Mesenteric fat pad (tissue), 1 donor: ENCODE measurements around the gene TSPAN9. TPM values are rescaled to one million over a fixed set of nuclear protein-coding genes. Genes with fewer than 3 reads are reported as not detected.
"Not testable (repeated sequence)": the region's sequence is repeated elsewhere in the genome, so short reads cannot be mapped to it uniquely, and the experiment has no call there.

Experiments used
- DNase-seq: peaks from one replicate; pipeline ENCODE4 v3.0.0-alpha.2; 2020; ENCODE audit warnings: low spot score
- total RNA-seq: library from RNA; stranded (reverse); fragmentation: NEBNext Ultra II Directional; extraction: Animal tissue kit (Norgen Biotek cat#: 25700); gene quantifications from one replicate; pipeline ENCODE4 v1.2.1, GENCODE V29; 2021
- donor health status: DM: yes; HTN: yes; CAD: no.

TSPAN9 gene
- total RNA-seq, 1 donor from 2014 or later = 36.9 TPM

DNA sequence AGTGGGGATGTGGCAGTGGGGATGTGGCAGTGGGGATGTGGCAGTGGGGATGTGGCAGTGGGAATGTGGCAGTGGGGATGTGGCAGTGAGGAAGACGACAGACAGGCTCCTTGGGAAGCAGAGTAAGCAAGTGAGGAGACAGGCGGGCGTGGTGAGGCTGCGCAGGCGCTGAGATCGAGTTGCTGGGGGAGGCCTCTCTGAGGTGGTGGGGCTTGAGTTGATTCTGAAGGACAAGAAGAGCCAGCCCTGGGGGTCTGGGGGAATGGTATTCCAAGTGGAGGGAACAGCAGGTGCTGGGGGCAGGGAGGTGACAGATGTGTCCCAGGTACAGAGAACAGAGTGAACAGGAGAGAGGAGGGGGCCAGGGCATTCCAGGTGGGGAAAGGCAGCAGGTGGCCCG, 33.8 kb upstream of the TSPAN9 start:
- DNase-seq = no peak

GRCh38 chr12:3044141-3044630, 33.0 kb upstream of the TSPAN9 start:
- DNase-seq = no peak

- no peak for DNase-seq
These were observed 31.7 kb upstream of the TSPAN9 start for GRCh38 chr12:3045494-3045893.

GRCh38 chr12:3045989-3046388, 31.2 kb upstream of the TSPAN9 start:
- DNase-seq = no peak

- DNase-seq = no peak
These were observed 30.6 kb upstream of the TSPAN9 start for GRCh38 chr12:3046441-3047200.

- DNase-seq = no peak
These were observed 29.2 kb upstream of the TSPAN9 start for GRCh38 chr12:3047961-3048360.

GRCh38 chr12:3048540-3048939, 28.6 kb upstream of the TSPAN9 start:
- DNase-seq = no peak

- DNase-seq = no peak
These were observed 28.0 kb upstream of the TSPAN9 start for GRCh38 chr12:3049176-3049575.

GRCh38 chr12:3049611-3050249, 27.4 kb upstream of the TSPAN9 start:
- DNase-seq = no peak

- DNase-seq = no peak
These were observed 22.8 kb upstream of the TSPAN9 start for GRCh38 chr12:3054374-3054773.

GRCh38 chr12:3055026-3055703, 22.0 kb upstream of the TSPAN9 start:
- no peak for DNase-seq

- no peak for DNase-seq
These were observed 21.3 kb upstream of the TSPAN9 start for GRCh38 chr12:3055704-3056467.

GRCh38 chr12:3061059-3061458, 16.1 kb upstream of the TSPAN9 start:
- no peak for DNase-seq

- no peak for DNase-seq
These were observed 15.5 kb upstream of the TSPAN9 start for GRCh38 chr12:3061501-3062215.

DNA sequence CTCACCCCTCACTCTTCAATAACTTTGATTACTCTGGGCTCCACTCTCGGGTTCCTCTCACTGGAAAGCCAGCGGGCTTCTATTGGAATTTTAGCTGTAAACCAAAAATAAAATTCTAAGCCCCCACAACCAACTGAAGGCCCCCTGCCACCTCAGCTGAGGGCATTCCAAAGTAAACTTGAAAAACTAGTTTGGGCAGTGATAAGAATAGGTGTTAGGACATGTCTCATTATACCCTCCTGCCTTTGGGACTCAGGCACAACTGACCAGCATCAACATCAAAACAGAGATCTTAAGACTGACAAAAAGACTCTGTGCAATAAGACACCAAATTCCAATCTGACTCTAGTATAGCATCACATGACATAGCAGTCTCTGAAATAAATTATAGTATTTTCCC, 11.9 kb upstream of the TSPAN9 start:
- DNase-seq = no peak

DNA sequence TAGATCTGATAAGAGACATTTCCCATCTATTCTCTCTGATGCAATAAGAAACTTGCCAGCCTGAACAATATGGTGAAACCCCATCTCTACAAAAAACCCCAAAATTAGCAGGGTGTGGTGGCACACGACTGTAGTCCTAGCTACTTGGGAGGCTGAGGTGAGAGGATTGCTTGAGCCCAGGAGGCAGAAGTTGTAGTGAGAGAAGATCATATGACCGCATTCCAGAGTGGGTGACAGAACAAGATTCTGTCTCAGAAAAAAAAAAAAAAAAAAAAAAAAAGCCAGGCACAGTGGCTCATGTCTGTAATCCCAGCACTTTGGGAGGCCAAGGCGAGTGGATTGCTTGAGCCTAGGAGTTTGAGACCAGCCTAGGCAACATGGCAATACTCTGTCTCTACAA, 11.3 kb upstream of the TSPAN9 start:
- not testable (repeated sequence) for DNase-seq

GRCh38 chr12:3069714-3070113, 7.5 kb upstream of the TSPAN9 start:
- no peak for DNase-seq

DNA sequence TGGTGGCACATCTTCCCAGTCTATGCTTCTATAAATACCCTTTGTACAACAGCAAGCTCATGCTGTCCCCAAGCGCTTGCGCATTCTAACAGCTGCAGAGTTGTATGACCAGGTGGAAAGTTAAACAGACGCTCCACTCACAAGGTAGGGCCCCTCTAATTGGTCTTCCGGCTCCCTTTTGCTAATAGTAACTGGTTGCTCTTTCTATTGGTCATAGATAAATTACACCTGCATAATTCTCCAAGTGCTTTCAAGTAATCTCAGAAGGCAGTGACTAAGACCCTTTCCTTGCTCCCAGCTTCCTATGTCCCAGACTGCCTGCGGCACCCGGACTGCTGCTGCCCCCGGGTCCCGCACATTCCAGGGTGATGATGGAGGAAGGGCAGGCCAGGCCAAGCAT, 6.1 kb upstream of the TSPAN9 start:
- no peak for DNase-seq

GRCh38 chr12:3071710-3072109, 5.5 kb upstream of the TSPAN9 start:
- no peak for DNase-seq

DNA sequence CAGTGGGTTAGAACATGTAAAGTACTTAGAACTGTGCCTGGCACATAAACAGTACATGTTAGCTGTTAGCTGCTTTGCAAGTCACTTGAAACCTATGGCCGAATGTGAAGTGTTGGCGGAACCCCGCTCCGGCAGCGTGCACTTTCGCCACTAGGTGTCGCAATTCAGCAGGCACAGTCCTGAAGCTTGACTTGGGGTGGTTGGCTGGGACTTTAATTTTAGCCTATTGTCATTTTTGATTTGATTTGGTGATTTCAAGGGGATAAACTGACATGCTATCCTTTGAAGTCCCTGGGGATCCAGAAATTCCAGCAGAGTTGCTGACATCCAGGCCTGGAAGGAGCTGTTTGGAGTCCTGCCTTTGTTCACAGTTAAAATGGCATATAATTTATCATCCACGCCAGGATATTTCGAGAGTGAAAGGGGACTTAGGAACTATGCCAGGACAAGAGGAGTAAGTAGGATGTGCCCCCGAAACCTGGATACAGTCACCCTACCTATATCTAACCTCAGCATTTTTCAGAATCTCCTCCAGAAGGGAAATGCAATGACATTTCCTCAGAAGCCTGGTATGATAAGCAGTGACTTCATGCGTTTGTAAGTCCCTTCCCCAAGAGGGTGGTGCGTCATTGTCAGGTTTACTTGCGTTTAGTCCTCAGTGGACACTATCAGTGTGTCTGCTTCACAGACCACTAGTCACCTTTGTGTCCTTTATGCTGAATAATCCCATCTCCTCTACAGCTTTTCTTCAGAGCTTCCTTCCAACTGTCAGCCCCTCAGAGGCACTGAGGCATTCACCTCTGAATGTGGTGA, 3.5 kb upstream of the TSPAN9 start:
- peak; percentile 93 for DNase-seq
